DMS153 treated with DMSO at 0.1 percent for 48 hours (cell line): ENCODE data around the gene LCE3A.
"Not testable (repeated sequence)": the region's sequence is repeated elsewhere in the genome, so short reads cannot be mapped to it uniquely, and the experiment has no call there.

Experiments used
- DNase-seq: peaks from one replicate; lab custom pipeline; 2025; ENCODE audit not compliant: unreplicated experiment; lab: John Stamatoyannopoulos, UW

Gene LCE3A, protein sequence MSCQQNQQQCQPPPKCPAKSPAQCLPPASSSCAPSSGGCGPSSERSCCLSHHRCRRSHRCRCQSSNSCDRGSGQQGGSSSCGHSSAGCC

DNA sequence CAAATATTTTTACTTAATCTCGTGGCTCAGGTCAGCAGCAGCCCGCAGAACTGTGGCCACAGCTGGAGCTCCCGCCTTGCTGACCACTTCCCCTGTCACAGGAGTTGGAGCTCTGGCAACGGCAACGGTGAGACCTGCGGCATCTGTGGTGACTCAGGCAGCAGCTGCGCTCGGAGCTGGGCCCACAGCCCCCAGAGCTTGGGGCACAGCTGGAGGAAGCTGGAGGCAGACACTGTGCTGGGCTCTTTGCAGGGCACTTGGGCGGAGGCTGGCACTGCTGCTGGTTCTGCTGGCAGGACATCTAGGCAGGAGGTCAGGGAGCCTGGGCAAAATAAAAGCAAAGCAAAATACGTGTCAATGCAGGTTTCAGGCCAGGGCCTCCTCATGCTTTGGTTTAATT, at the start of gene LCE3A:
Gene LCE3A (minus strand): TSS at position 301 of the 400 bp plus-strand sequence. CDS start 0 bp downstream, at position 301.
- no peak for DNase-seq

DNA sequence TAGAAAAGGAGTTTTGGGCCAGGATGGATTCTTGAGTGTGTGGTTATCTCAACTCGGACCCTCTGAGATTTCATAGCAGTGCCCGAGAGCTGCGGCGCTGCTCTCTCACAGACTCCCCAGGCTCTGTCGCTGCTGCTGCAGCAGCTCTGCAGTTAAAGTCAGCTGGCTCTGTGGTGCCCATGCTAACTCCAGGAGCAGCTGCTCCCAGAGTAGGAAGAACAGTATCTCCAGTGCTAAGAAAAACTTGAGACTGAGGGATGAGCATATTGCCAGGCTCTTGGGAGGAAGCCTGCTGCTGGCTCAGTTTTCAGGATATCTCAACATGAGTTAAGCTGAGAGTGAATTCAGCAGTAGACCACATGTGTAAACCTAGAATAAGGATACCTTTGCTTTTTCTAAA, 44.7 kb upstream of the LCE3A start:
- DNase-seq, result no peak

DNA sequence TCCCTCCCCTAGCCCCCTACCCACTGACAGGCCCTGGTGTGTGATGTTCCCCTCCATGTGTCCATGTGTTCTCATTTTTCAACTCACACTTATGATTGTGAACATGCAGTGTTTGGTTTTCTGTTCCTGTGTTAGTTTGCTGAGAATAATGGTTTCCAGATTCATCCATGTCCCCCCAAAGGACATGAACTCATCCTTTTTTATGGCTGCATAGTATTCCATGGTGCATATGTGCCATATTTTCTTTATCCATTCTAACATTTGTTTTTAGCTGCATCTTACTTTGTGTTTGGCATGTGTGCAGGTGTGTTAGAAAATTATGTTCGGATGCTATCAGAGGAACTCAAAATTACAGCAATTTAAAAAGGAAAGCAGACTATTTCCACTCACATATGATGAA, 43.3 kb upstream of the LCE3A start:
- DNase-seq, result not testable (repeated sequence)

DNA sequence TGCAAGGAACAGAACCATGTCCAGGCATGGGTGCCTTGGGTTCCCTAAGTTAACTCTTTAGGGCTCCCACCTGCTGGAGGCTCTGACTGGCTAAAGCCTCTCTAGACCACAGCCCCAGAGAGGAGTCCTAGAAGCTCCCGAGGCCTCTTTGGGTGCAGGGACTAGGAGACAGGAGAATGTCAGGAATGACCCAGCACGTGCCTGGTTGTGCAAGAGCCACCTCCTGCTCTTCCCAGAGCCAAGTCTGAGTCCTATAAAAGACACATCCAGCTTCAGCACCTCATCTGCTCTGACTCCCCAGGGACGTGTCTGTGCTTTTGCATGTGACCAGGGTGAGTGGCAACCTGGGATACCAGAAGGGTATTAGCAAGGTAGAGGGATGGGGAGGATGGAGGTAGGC, 40.2 kb upstream of the LCE3A start, which contains the start of gene LCE2D:
Gene LCE2D (plus strand): TSS at position 283 of the 400 bp plus-strand sequence. CDS start 726 bp downstream, outside the sequence.
- DNase-seq, result no peak

DNA sequence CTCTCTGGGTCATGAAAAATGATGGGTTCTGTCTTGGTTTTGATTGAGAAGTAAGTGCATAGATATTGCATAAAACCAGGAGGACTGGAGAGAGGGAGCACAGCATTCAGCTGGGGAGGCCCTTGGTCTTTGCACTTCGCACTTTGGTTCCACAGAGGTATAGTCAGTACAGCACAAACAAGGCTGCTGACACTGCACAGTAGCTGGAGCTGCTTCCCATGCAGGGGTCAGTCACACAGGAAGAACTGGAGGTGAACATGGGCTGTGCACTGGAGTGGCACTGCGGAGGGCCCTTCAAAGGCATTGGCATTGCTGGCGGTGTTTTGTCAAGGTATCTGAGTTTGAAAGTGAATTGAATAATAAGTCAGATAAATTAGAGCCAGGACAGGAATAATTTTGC, 35.7 kb upstream of the LCE3A start:
- no peak for DNase-seq

DNA sequence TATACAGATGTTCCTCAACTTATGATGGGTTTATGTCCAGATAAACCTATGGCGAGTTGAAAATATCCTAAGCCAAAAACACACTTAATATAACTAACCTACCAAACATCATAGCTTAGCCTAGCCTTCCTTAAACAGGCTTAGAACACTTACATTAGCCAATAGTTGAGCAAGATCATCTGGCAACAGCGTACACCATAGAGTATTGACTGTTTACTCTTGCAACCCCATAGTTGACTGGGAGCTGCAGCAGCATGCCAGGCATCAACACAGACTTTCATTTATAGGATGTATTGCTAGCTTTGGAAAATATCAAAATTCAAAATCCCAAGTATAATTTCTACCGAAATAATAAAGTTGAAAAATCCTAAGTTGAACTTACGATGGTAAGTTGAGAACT, 34.8 kb upstream of the LCE3A start:
- no peak for DNase-seq

DNA sequence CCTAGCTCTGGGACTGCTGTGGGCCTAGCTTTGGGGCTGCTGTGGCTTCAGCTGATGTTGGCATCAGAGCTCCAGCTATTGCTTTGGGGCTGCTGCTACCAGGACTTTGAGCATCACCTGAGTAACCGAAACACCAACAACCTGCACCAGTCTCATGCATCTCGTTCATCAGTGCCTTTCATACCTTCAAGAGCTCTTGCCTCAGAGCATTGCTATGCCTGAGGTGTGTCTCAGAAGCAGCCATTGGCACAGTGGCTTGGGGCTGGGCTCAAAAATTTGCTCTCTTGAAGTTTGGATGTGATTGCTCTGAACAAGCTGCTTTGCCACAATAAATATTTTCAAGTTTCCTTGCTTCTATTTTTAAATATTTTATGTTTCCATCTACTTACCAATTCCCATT, 33.6 kb upstream of the LCE3A start:
- DNase-seq, result no peak

DNA sequence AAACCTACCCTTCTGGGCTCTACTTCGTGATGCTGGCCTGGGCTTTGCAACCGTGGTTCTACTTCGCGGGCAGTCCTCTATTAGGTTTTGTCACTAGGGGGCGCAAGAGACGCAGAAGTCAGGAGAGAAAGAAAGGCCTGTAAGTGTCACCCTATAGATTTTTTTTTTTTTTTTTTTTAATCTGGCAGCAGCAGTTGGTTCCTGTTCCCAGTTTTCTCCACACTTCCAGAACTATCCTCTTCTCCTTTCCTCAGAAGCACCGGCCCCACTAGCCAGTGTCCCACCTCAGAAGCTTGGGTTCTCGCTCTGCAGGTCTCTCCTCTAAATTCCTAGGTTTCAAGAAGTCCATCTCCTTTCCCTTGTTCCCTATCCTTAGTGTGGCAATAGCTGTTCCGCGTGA, 31.2 kb upstream of the LCE3A start:
- peak; percentile 53 for DNase-seq

DNA sequence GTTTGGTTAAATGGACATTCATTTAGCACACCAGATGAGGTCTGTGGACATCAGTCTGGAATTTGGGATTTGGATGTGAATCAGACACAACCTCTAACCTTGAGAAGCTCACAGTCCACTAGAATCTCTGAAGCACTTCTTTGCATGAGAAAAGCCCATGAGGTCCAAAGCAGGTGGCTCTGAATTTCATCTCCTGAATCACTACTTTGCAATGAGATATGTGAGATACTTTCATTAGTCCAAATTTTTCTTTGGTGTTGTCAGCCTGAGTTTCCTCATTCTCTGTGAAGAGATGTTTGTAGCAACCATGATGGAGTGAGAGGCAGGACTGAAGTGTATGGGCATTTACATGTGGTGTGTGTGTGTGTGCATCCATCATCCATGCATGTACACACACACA, 23.8 kb upstream of the LCE3A start:
- DNase-seq, result no peak

DNA sequence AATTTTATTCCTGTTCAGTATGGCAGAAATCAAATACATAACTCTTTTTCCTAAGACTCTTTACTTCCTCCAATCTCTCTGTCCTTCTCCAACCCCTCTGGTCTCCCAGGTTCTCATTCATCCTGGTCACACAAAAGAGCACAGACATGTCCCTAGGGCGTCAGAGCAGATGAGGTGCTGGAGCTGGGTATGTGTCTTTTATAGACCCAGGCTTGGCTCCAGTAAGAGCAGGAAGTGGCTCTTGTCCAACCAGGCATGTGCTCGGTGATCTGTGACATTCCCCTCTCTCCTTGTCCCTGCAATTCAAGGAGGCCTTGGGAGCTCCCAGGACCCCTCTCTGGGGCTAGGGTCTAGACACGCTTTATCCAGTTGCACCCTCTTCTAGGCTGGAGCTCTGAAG, 22.2 kb upstream of the LCE3A start:
- no peak for DNase-seq

DNA sequence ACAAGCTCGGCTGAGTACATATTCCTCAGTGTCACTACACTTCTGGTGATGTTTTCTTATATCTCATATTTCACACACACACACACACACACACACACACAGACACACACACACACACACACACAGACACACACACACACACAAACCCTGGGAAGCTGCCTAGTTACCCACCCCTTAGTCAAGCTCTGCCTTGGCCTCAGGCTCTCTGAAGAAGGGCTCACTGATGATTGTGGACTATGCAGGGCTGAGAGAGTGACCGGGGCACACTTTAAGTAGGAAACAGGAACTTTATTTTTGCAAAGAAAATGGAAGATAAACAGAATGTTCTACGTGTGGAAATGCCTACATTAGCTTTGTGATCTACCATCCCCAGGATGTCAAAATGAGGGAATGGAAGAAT, 21.0 kb upstream of the LCE3A start:
- DNase-seq, result no peak

DNA sequence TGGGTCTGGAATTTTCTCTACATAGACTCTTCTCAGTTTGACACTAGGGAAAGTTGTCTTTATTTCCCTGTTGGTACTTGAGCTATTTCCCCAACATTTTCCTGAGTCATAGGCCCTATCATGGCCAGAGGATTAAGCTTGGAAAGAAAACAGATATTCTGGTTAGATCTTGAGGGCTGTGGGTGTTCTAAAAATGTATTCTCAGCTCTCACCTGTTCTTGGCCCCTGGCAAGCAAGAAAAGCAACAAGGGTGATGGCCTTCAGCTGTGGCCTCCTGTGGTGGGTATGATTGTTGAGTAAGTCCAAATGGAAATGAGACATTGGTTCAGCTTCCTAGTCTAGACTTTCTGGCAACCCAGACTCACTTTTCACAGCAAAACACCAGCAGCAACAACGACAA, 17.4 kb upstream of the LCE3A start:
- no peak for DNase-seq

DNA sequence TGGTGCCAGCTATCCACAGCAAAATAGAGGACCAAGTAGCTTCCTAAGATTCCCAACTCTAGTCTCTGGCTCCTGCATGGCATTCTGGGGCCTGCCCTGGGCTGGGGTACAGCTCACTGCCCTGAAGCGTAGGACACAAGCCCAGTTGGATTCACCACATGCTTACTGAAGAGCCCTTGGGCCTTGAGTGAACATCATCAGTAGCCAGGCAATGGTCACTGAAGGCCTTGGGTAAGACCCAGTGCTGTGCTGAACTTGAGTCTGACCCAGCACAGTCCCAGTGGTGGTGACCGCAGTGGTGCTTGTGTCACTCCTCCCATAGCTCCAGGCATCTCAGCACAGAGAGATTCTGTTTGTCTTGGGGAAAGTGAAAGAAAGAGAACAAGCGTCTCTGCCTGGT, 7.7 kb upstream of the LCE3A start:
- DNase-seq, result no peak

DNA sequence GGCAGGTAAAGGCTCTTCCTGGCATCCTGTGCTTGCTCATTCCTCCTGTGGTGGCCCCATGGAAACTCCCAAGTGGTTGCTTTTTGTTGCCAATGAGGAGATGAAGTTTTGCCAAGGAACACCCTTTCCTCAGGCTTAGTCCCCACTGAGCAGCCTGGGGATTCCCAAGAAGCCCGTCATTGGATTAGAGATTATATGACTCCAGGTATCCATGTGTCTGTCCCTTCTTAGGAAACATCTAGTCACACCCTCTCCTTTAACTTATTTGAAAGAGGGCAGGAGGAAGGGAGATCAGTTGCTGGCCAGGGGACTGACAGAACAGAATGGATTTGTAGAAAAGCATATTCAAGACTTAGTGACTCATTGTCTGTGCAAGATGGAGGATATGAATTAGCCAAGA, 3.8 kb upstream of the LCE3A start:
- DNase-seq, result no peak

DNA sequence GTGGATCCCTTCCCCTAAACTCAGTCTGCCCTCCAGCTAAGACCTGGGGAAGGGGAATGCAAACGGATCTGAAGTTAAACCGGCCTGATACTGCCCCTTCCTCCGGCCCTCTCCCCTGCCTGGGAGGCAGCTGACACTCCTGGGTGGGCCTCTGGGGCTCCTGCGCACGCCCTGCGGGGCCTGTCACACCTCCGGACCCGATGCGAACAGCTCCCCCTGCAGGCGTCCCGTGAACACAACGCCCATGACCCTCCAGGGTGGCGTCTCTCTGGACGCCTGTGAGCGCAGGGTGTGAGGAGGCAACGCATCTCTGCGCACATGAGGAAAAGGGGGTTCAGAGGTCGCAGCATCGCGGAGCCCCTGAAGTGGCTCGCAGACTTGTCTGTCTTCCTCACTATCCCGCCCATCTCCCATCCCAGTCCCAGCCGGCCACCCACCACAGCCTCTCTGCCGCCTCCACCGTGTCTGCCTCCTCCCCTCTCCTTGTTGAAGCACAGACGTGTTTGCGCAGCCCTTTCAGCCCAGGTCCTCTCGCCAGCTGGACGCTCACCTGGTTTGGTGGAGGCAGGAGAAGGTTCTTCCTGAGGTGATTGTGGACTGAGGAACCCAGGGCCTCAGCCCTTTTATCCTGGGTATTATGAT, 421 bp upstream of the LCE3A start:
- no peak for DNase-seq

DNA sequence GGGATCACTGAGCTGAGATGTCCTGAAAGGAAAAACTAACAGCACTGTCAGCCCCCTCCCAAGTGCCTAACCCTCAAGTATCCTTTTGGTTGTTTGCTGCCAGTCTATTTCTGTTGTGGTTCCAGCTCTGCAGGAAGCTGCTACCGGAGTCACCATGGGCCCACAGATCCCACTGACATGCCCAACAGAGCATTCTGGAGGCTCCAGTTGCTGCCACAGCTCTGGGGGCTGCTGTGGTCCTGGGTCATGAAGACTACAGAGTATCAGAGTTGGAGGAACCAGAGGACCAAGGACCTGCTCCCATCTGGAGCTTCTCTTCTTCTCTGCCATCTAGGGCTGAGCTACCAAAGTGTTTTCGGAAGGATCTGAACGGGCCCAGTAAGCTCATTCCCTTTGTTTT, 910 bp downstream of the LCE3A start:
- DNase-seq, result no peak

DNA sequence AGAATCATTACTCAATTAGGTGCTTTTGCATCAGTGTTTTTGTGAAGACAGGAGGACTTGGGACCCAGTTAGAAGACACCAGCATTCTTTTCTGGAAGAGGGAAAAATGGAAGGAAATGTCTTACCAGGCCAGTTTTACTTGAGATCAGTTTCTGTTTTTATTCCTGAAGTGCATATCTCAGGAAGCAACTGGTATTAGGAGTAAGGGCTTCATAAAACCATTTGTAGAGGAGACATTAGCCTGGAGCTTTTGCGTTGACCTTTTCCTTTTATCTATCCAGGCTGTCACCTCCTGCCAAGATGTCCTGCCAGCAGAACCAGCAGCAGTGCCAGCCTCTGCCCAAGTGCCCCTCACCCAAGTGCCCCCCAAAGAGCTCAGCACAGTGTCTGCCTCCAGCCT, 9.4 kb downstream of the LCE3A start, which contains the start of gene LCE3B:
Gene LCE3B (plus strand): TSS at position 301 of the 400 bp plus-strand sequence. CDS start 0 bp downstream, at position 301.
- no peak for DNase-seq

DNA sequence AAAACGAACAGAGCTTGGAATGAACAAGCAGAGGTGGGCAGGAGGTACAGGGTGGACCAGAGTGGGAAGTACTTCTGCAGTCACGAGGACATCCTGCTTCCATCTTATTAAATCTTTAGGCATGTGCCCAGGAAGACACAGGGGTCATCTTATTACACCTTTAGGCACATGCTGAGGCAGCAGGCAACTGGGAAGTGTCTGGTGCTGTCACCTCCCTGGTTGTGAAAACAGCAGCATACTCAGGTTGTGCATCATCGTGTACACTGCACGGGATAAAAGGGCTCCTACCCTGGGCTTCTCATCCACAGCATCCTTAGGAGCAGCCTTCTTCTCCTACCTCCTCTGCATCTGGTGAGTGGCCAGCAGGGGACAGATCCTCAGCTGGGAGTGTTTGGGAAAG, 23.0 kb downstream of the LCE3A start, which contains the start of gene LCE3C:
Gene LCE3C (plus strand): TSS at position 301 of the 400 bp plus-strand sequence. CDS start 498 bp downstream, outside the sequence.
- DNase-seq, result no peak

DNA sequence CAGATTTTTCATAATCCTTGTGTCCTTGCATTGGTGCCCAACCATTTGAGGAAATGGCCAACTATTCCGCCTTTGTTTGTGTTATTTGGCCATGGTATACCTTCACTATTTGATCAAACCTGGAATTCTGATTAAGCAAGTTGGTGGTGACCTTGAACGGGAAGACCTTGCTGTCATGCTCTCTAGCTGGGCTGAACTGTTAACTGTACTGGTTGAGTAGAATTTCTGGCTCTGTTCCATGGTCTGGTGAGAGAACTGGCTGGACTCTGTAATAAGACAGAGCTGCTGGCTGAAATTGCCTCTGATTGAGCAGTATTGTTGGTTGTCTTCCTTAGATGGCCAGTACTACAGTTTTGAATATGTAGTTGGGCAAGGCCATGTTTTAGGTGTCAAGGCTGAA, 25.9 kb downstream of the LCE3A start:
- no peak for DNase-seq

DNA sequence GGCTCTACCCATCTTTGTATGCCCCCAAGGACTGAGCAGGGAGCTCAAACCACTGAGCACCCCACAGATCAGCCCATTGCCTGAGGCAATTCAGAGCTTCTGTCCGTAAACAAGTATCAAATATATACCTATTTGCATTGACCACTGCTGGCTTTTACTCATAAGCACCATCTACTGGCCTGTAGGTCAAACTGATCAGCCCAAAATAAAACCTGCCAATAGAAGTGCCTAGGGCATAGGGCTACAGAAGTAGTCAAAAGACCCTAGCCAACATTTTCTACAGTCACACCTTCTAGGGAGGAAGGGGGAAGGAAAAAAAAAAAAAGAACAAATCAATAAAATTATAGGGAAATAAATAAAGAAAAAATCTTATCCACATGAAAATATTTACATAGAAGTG, 37.3 kb downstream of the LCE3A start:
- no peak for DNase-seq

DNA sequence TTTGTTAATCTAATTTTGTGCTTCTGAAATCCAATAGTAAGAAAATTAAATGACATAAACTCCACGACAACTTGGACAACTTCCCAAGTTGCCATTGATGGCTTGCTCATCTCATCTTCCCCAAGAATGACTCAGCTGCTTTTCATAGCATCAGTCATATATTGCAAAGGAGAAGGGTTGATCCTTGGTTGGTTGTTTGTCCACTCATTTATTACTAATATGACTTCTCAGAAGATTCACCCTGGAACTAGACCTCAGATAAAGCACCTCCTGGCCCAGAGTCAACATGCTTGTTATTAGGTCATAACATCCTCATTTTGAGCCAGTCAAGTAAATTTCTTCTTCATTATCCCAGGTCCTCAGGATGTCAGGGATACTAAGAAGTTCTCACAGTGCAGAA, 40.3 kb downstream of the LCE3A start:
- no peak for DNase-seq

DNA sequence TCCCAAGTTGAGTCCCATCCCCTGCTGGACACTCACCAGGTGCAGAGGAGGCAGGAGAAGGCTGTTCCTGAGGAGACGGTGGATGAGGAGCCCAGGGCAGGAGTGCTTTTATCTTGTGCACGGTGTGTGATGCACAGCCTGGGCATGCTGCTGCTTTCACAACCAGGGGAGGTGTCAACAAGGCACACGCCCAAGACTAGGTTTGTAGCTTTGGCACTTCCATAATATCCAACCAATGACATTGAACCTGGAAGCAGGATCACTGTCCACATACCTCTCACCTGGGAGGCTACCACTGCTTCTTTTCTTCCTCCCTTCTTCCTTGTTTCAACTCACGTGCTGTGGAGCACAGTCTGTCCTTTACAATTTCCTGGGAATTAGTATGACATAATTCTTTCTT, 42.5 kb downstream of the LCE3A start, which contains the start of gene LCE3D:
Gene LCE3D (minus strand): TSS at position 84 of the 400 bp plus-strand sequence. CDS start 580 bp downstream, outside the sequence.
- no peak for DNase-seq

DNA sequence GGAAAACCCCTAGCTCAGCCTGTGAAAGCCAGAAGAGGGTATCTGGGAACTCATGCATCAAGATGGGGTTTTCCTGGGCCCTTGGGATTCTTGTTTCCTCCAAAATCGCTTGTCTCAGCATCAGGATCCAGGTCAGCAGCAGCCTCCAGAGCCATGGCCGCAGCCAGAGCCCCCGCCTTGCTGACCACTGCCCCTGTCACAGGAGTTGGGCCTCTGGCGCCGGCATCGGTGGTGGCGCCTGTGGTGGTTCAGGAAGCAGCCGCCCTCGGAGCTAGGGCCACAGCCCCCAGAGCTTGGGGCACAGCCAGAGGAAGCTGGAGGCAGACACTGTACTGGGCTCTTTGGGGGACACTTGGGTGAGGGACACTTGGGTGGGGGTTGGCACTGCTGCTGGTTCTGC, 43.4 kb downstream of the LCE3A start:
- DNase-seq, result not testable (repeated sequence)
